SK-N-SH (cell line): ENCODE results near the gene RNASET2. TPM values are rescaled to one million over a fixed set of nuclear protein-coding genes. Genes with fewer than 3 reads are reported as not detected.

Experiments
- CTCF ChIA-PET: fragments of 300-600, 350-600 bp; formaldehyde crosslinking; extraction: SDS; loops from one replicate; lab custom pipeline; 2021; lab: Yijun Ruan, JAX
- POLR2A ChIA-PET: fragments of 350-600 bp; sonication (Branson Sonifier 250); formaldehyde crosslinking; extraction: SDS; loops from one replicate; lab custom pipeline; 2020; ENCODE audit warnings: antibody characterized with exemption, inconsistent platforms; lab: Yijun Ruan, JAX
- DNase-seq: peaks from one replicate; pipeline ENCODE4 v3.0.0; 2012
- H2AFZ ChIP-seq: fragments of 200-600 bp; sonication (generic); 2 replicates; pipeline ENCODE4 v1.8.1; 2016; ENCODE audit warnings: antibody characterized with exemption, mild to moderate bottlenecking, low read depth
- H3F3A ChIP-seq: fragments of 200-600 bp; sonication (generic); replicated peaks from 2 replicates; pipeline ENCODE3; 2016; ENCODE audit warnings: antibody characterized with exemption, mild to moderate bottlenecking; ENCODE audit not compliant: insufficient read depth
- H3K27ac ChIP-seq, 2 experiments: fragments of 200-500 bp in 1 of 2; fragments of 200-600 bp in 1 of 2; sonication (Bioruptor generic) in 1 of 2; sonication (generic), shearing (Covaris generic) in 1 of 2; 2 replicates each; pipeline versions ENCODE4 v1.5.1 to v1.6.1; 2014 to 2016; ENCODE audit warnings: low read depth in 2 of 2, inconsistent platforms in 1 of 2, low read length in 1 of 2, mild to moderate bottlenecking in 1 of 2, mixed read lengths in 1 of 2
- H3K27me3 ChIP-seq: fragments of 200-600 bp; sonication (generic), shearing (Covaris generic); 2 replicates; pipeline ENCODE4 v1.6.1; 2016; ENCODE audit warnings: mixed run types; ENCODE audit not compliant: insufficient read depth
- H3K36me3 ChIP-seq, 2 experiments: fragments of 200-500 bp in 1 of 2; fragments of 200-600 bp in 1 of 2; sonication (Bioruptor generic) in 1 of 2; sonication (generic) in 1 of 2; replicated peaks in 1 of 2; 2 replicates each; pipeline versions ENCODE3 to v1.5.1; 2014 to 2016; ENCODE audit warnings: low read length in 1 of 2, mild to moderate bottlenecking in 1 of 2; ENCODE audit not compliant: insufficient read depth in 2 of 2, control insufficient read depth in 1 of 2
- H3K4me1 ChIP-seq, 2 experiments: fragments of 200-500 bp in 1 of 2; fragments of 200-600 bp in 1 of 2; sonication (Bioruptor generic) in 1 of 2; sonication (generic), shearing (Covaris generic) in 1 of 2; 2 replicates each; pipeline versions ENCODE4 v1.5.1 to v1.6.1; 2014 to 2016; ENCODE audit warnings: low read depth in 1 of 2, low read length in 1 of 2, mixed run types in 1 of 2; ENCODE audit not compliant: insufficient read depth in 2 of 2, control insufficient read depth in 1 of 2
- H3K4me2 ChIP-seq: fragments of 200-600 bp; sonication (generic), shearing (Covaris generic); 2 replicates; pipeline ENCODE4 v1.6.1; 2017; ENCODE audit warnings: mixed run types
- H3K4me3 ChIP-seq, 2 experiments: fragments of 200-500 bp in 1 of 2; fragments of 200-600 bp in 1 of 2; sonication (Bioruptor generic) in 1 of 2; sonication (generic), shearing (Covaris generic) in 1 of 2; 2 replicates each; pipeline versions ENCODE4 v1.5.1 to v1.8.1; 2014 to 2016; ENCODE audit warnings: low read depth in 2 of 2, inconsistent platforms in 1 of 2, low read length in 1 of 2, mild to moderate bottlenecking in 1 of 2, mixed read lengths in 1 of 2, moderate library complexity in 1 of 2
- H3K79me2 ChIP-seq: fragments of 200-600 bp; sonication (generic); 2 replicates; pipeline ENCODE4 v1.8.1; 2017; ENCODE audit warnings: mild to moderate bottlenecking; ENCODE audit not compliant: insufficient read depth
- H3K9ac ChIP-seq: fragments of 200-600 bp; sonication (generic); 2 replicates; pipeline ENCODE4 v1.6.1; 2017; ENCODE audit warnings: mixed run types
- H3K9me2 ChIP-seq: fragments of 200-600 bp; sonication (generic); 2 replicates; pipeline ENCODE4 v1.6.1; 2017; ENCODE audit warnings: mixed run types
- H3K9me3 ChIP-seq: fragments of 200-600 bp; sonication (generic); 2 replicates; pipeline ENCODE4 v1.6.1; 2017; ENCODE audit warnings: mixed run types, mild to moderate bottlenecking, moderate library complexity
- H4K20me1 ChIP-seq: fragments of 200-600 bp; sonication (generic); 2 replicates; pipeline ENCODE4 v1.6.1; 2017; ENCODE audit warnings: mild to moderate bottlenecking, mixed run types; ENCODE audit not compliant: insufficient read depth
- CTCF ChIP-seq: fragments of 200-600 bp; sonication (generic); IDR thresholded peaks from 2 replicates; pipeline ENCODE4 v1.6.1; 2017; ENCODE audit warnings: antibody characterized with exemption, mild to moderate bottlenecking, moderate library complexity
- ELF1 ChIP-seq: IDR thresholded peaks from 2 replicates; pipeline ENCODE4 v1.4.0; 2012
- EP300 ChIP-seq, 2 experiments: IDR thresholded peaks; 2 replicates each; pipeline versions ENCODE4 v1.4.0 to v1.6.1; 2012; ENCODE audit warnings: borderline replicate concordance in 1 of 2, low read depth in 1 of 2, low read length in 1 of 2
- FOSL2 ChIP-seq: IDR thresholded peaks from 2 replicates; pipeline ENCODE4 v1.4.0; 2012; ENCODE audit warnings: low read depth, mild to moderate bottlenecking, moderate library complexity, borderline replicate concordance
- FOXJ3 ChIP-seq: sonication (generic); formaldehyde crosslinking; IDR thresholded peaks from 2 replicates; pipeline ENCODE4 v1.5.1; 2020; ENCODE audit warnings: mild to moderate bottlenecking, missing genetic modification reagents
- IRF3 ChIP-seq: fragments of 150-350 bp; IDR thresholded peaks from 2 replicates; pipeline ENCODE4 v1.6.1; 2016; ENCODE audit warnings: mild to moderate bottlenecking, low read depth, low read length
- MAX ChIP-seq: IDR thresholded peaks from 2 replicates; pipeline ENCODE4 v1.4.0; 2012; ENCODE audit warnings: low read depth
- MXI1 ChIP-seq: IDR thresholded peaks from 2 replicates; pipeline ENCODE4 v1.6.1; 2012; ENCODE audit warnings: mild to moderate bottlenecking, low read depth, low read length, improper control_type of control experiment
- NFIC ChIP-seq: IDR thresholded peaks from 2 replicates; pipeline ENCODE4 v1.4.0; 2012; ENCODE audit warnings: borderline replicate concordance
- PBX3 ChIP-seq: IDR thresholded peaks from 2 replicates; pipeline ENCODE4; 2012
- RAD21 ChIP-seq: IDR thresholded peaks from 2 replicates; pipeline ENCODE4 v1.6.1; 2012; ENCODE audit warnings: mild to moderate bottlenecking, low read length
- RCOR1 ChIP-seq: fragments of 150-350 bp; IDR thresholded peaks from 2 replicates; pipeline ENCODE4 v1.6.1; 2017; ENCODE audit warnings: antibody characterized with exemption, low read length
- REST ChIP-seq: IDR thresholded peaks from 2 replicates; pipeline ENCODE4 v1.6.1; 2012; ENCODE audit warnings: mild to moderate bottlenecking, low read depth, low read length, moderate library complexity
- RFX5 ChIP-seq: IDR thresholded peaks from 2 replicates; pipeline ENCODE4 v1.6.1; 2012; ENCODE audit warnings: mild to moderate bottlenecking, improper control_type of control experiment, low read length
- RXRA ChIP-seq: IDR thresholded peaks from 2 replicates; pipeline ENCODE4 v1.4.0; 2012; ENCODE audit warnings: low read depth, mild to moderate bottlenecking, borderline replicate concordance
- SIN3A ChIP-seq: IDR thresholded peaks from 2 replicates; pipeline ENCODE4 v1.6.1; 2012; ENCODE audit warnings: low read depth, mild to moderate bottlenecking, low read length, moderate library complexity, borderline replicate concordance
- TEAD4 ChIP-seq: IDR thresholded peaks from 2 replicates; pipeline ENCODE4 v1.4.0; 2012; ENCODE audit warnings: mild to moderate bottlenecking, borderline replicate concordance; ENCODE audit not compliant: insufficient read depth
- YY1 ChIP-seq: IDR thresholded peaks from 2 replicates; pipeline ENCODE4 v1.4.0; 2012; ENCODE audit warnings: low read depth, mild to moderate bottlenecking
- WGBS: methylation state at CpG from one replicate; pipeline ENCODE4 v1.1.6; 2017; ENCODE audit warnings: low lambda C conversion rate; 5-methylcytosine and 5-hydroxymethylcytosine counted together
- polyA plus RNA-seq, 3 experiments: library from polyadenylated mRNA; depleted of rRNA; stranded (reverse); fragments of >200 nt; gene quantifications; 2 replicates each; pipeline ENCODE4 v1.2.3, GENCODE V29; 2012

RNASET2 gene
- polyA plus RNA-seq, 1 of the 3 experiments (the other 2 are of a cell fraction): 59.2 TPM

- Histone ChIP-seq H3K4me1 (peaks cover 0 to 5% of the 10 kb centered on the region in 2 experiments; a peak in 1 of 4 replicates), H3K9me2 (no peaks in the 10 kb centered on the region), H3K4me3 (no peak overlapping the region), H3K27ac (no peak overlapping the region), H3K36me3 (peaks cover 9 to 18% of the 10 kb centered on the region in 2 experiments), H3K9me3 (no peaks in the 10 kb centered on the region), H3K27me3 (no peaks in the 10 kb centered on the region), H3F3A (no peaks in the 10 kb centered on the region), H3K4me2 (no peak overlapping the region), H3K79me2 (no peaks in the 10 kb centered on the region), H4K20me1 (no peaks in the 10 kb centered on the region), H2AFZ (no peak overlapping the region), H3K9ac (no peak overlapping the region)
- ChIA-PET POLR2A (no interaction called here), CTCF (interaction anchor here (1.5 to 3.6 kb wide), 2 partner anchors 12 to 14 kb away, joined by 3 to 13 read pairs; no protein-coding TSS in a partner anchor)
- WGBS: 85% methylated on average over 4 of the region's 4 CpGs
- TF ChIP-seq RFX5 (no peak), PBX3 (no peak), ELF1 (no peak), RAD21 (no peak), RXRA (no peak), RCOR1 (no peak), NFIC (no peak), FOSL2 (no peak), CTCF (no peak), MXI1 (no peak)
- DNase-seq: no peak
Observed at GRCh38 chr6:166939345-166939744, 17.0 kb downstream of the RNASET2 start.

- no peak overlapping the region for H3K27ac ChIP-seq
- ChIA-PET POLR2A (no interaction called here), CTCF (interaction anchor here (3.6 kb wide), 1 partner anchor 12 kb away, joined by 13 read pairs; no protein-coding TSS in a partner anchor)
- H3K79me2 ChIP-seq: no peaks in the 10 kb centered on the region
- no peak overlapping the region for H3K4me2 ChIP-seq
- H3K4me1 ChIP-seq: peaks cover 0 to 5% of the 10 kb centered on the region in 2 experiments; a peak in 1 of 4 replicates
- no peak overlapping the region for H2AFZ ChIP-seq
- DNase-seq: no peak
- H3K4me3 ChIP-seq: no peak overlapping the region
- H3K9me2 ChIP-seq: no peaks in the 10 kb centered on the region
- 100% methylated on average over 5 of the region's 8 CpGs for WGBS
- no peaks in the 10 kb centered on the region for H3K27me3 ChIP-seq
- H3K9me3 ChIP-seq: no peaks in the 10 kb centered on the region
- no peak overlapping the region for H3K9ac ChIP-seq
- no peaks in the 10 kb centered on the region for H3F3A ChIP-seq
- H4K20me1 ChIP-seq: no peaks in the 10 kb centered on the region
- peaks cover 9 to 21% of the 10 kb centered on the region in 2 experiments for H3K36me3 ChIP-seq
- TF ChIP-seq YY1 (no peak), REST (no peak), RAD21 (no peak), EP300 (IDR thresholded peaks at IDR 0.05; ENCODE audit: borderline replicate concordance in 1 of 2, low read depth in 1 of 2, low read length in 1 of 2) (no peak), MAX (no peak), SIN3A (no peak), IRF3 (no peak), MXI1 (no peak), TEAD4 (no peak), PBX3 (no peak), FOXJ3 (CRISPR knock-in tag) (no peak)
Observed at GRCh38 chr6:166938704-166939103, 17.6 kb downstream of the RNASET2 start.
